Hepatocyte (in vitro differentiated cells): Measurements from ENCODE around the gene NPM1. TPM values are rescaled to one million over a fixed set of nuclear protein-coding genes. Genes with fewer than 3 reads are reported as not detected.

ENCODE experiments used
- DNase-seq: peaks from one replicate; pipeline ENCODE4 v3.0.0-alpha.2; 2016; ENCODE audit warnings: low spot score
- H2AFZ ChIP-seq: fragments of 200-600 bp; sonication (generic); 2 replicates; pipeline ENCODE4 v1.6.0; 2016; ENCODE audit warnings: antibody characterized with exemption, mild to moderate bottlenecking
- H3K27ac ChIP-seq: fragments of 200-600 bp; sonication (generic); 2 replicates; pipeline ENCODE4 v1.5.1; 2016; ENCODE audit warnings: mild to moderate bottlenecking
- H3K27me3 ChIP-seq: fragments of 200-600 bp; sonication (generic); 2 replicates; pipeline ENCODE4 v1.6.1; 2016
- H3K36me3 ChIP-seq: fragments of 200-600 bp; sonication (generic); replicated peaks from 2 replicates; pipeline ENCODE4 v1.5.1; 2016; ENCODE audit warnings: low read depth; ENCODE audit not compliant: insufficient read depth
- H3K4me1 ChIP-seq: fragments of 200-600 bp; sonication (generic); 2 replicates; pipeline ENCODE4 v1.5.1; 2016; ENCODE audit warnings: mild to moderate bottlenecking, moderate library complexity; ENCODE audit not compliant: insufficient read depth
- H3K4me2 ChIP-seq: fragments of 200-600 bp; sonication (generic); 2 replicates; pipeline ENCODE4 v1.6.0; 2016
- H3K4me3 ChIP-seq: fragments of 200-600 bp; sonication (generic); 2 replicates; pipeline ENCODE4 v1.5.1; 2016; ENCODE audit warnings: mild to moderate bottlenecking
- H3K79me2 ChIP-seq: fragments of 200-600 bp; sonication (generic); 2 replicates; pipeline ENCODE4 v1.6.0; 2017; ENCODE audit warnings: mild to moderate bottlenecking
- H3K9me2 ChIP-seq: fragments of 200-600 bp; sonication (generic); replicated peaks from 2 replicates; pipeline ENCODE4 v1.6.0; 2017; ENCODE audit warnings: mild to moderate bottlenecking; ENCODE audit not compliant: insufficient read depth
- H3K9me3 ChIP-seq: fragments of 200-600 bp; sonication (generic); 2 replicates; pipeline ENCODE4 v1.5.1; 2016; ENCODE audit warnings: low read depth, mild to moderate bottlenecking
- H4K20me1 ChIP-seq: fragments of 200-600 bp; sonication (generic); 2 replicates; pipeline ENCODE4 v1.6.0; 2016; ENCODE audit warnings: mild to moderate bottlenecking; ENCODE audit not compliant: insufficient read depth, poor library complexity, severe bottlenecking
- CTCF ChIP-seq: fragments of 200-600 bp; sonication (generic); IDR thresholded peaks from 2 replicates; pipeline ENCODE4 v1.5.1; 2016; ENCODE audit warnings: antibody characterized with exemption, mild to moderate bottlenecking; ENCODE audit not compliant: poor library complexity
- EZH2 ChIP-seq: fragments of 200-600 bp; sonication (generic); IDR thresholded peaks from 2 replicates; pipeline ENCODE4 v1.6.1; 2016; ENCODE audit warnings: antibody characterized with exemption, mild to moderate bottlenecking, borderline replicate concordance
- EZH2phosphoT487 ChIP-seq: fragments of 200-600 bp; sonication (generic); IDR thresholded peaks from one replicate; pipeline ENCODE4 v1.6.1; 2018; ENCODE audit warnings: antibody characterized with exemption, mild to moderate bottlenecking, low read depth, moderate library complexity; ENCODE audit not compliant: unreplicated experiment, severe bottlenecking
- WGBS: methylation state at CpG from one replicate; pipeline ENCODE4 v1.1.6; 2016; ENCODE audit warnings: low lambda C conversion rate; ENCODE audit errors: missing lambda C conversion rate; 5-methylcytosine and 5-hydroxymethylcytosine counted together
- polyA plus RNA-seq: library from polyadenylated mRNA; unstranded; fragments of >200 nt; fragmentation: Nextera tagmentation; extraction: Ambion mirVana; gene quantifications from 2 replicates; pipeline ENCODE4 v1.2.1, GENCODE V29; 2016
- total RNA-seq: library from RNA; depleted of rRNA; stranded (reverse); fragments of >200 nt; gene quantifications from 2 replicates; pipeline ENCODE4 v1.2.3, GENCODE V29; 2014

Gene NPM1
- total and polyA plus RNA-seq, 2 experiments from 2014 or later: 443 to 1,088 TPM

- no peaks in the 10 kb centered on the region for H3K36me3 ChIP-seq
- H3K9me2 ChIP-seq: no peaks in the 10 kb centered on the region
- H3K79me2 ChIP-seq: no peaks in the 10 kb centered on the region
- no peak overlapping the region for H3K4me2 ChIP-seq
- no peak overlapping the region for H2AFZ ChIP-seq
- no peaks in the 10 kb centered on the region for H3K27me3 ChIP-seq
- no peaks in the 10 kb centered on the region for H3K9me3 ChIP-seq
- no peak for DNase-seq
- H3K4me3 ChIP-seq: no peak overlapping the region
- TF ChIP-seq EZH2 (no peak), CTCF (no peak), EZH2phosphoT487 (no peak)
- H3K27ac ChIP-seq: no peak overlapping the region
- no peaks in the 10 kb centered on the region for H4K20me1 ChIP-seq
- peaks cover 17% of the 10 kb centered on the region for H3K4me1 ChIP-seq
- 81% methylated on average over 10 of the region's 10 CpGs for WGBS
Observed at GRCh38 chr5:171454549-171454948, 66.9 kb downstream of the NPM1 start.

- Histone ChIP-seq H3K4me2 (no peak overlapping the region), H3K36me3 (no peaks in the 10 kb centered on the region), H3K9me3 (no peaks in the 10 kb centered on the region), H3K4me1 (peaks cover 8% of the 10 kb centered on the region), H3K79me2 (no peaks in the 10 kb centered on the region), H3K27me3 (no peaks in the 10 kb centered on the region), H3K27ac (no peak overlapping the region), H2AFZ (no peak overlapping the region), H3K9me2 (no peaks in the 10 kb centered on the region), H3K4me3 (no peak overlapping the region), H4K20me1 (no peaks in the 10 kb centered on the region)
- TF ChIP-seq EZH2phosphoT487 (no peak), CTCF (no peak), EZH2 (no peak)
- no peak for DNase-seq
- WGBS: 84% methylated on average over 2 of the region's 2 CpGs
Observed at GRCh38 chr5:171455522-171455921, 67.9 kb downstream of the NPM1 start.

- DNase-seq: no peak
- no peaks in the 10 kb centered on the region for H3K36me3 ChIP-seq
- no peaks in the 10 kb centered on the region for H3K9me2 ChIP-seq
- no peak overlapping the region for H2AFZ ChIP-seq
- WGBS: 96% methylated on average over 25 of the region's 25 CpGs
- no peak overlapping the region for H3K27ac ChIP-seq
- H3K79me2 ChIP-seq: no peaks in the 10 kb centered on the region
- TF ChIP-seq EZH2phosphoT487: no peak
- TF ChIP-seq CTCF: no peak
- no peak for TF ChIP-seq EZH2
- no peak overlapping the region for H3K4me3 ChIP-seq
- no peaks in the 10 kb centered on the region for H4K20me1 ChIP-seq
- H3K9me3 ChIP-seq: no peaks in the 10 kb centered on the region
- no peaks in the 10 kb centered on the region for H3K27me3 ChIP-seq
- no peak overlapping the region for H3K4me2 ChIP-seq
- no peaks in the 10 kb centered on the region for H3K4me1 ChIP-seq
Observed at GRCh38 chr5:171457208-171457981, 69.7 kb downstream of the NPM1 start.
